ENCODE results near the gene EPN1.

DNA sequence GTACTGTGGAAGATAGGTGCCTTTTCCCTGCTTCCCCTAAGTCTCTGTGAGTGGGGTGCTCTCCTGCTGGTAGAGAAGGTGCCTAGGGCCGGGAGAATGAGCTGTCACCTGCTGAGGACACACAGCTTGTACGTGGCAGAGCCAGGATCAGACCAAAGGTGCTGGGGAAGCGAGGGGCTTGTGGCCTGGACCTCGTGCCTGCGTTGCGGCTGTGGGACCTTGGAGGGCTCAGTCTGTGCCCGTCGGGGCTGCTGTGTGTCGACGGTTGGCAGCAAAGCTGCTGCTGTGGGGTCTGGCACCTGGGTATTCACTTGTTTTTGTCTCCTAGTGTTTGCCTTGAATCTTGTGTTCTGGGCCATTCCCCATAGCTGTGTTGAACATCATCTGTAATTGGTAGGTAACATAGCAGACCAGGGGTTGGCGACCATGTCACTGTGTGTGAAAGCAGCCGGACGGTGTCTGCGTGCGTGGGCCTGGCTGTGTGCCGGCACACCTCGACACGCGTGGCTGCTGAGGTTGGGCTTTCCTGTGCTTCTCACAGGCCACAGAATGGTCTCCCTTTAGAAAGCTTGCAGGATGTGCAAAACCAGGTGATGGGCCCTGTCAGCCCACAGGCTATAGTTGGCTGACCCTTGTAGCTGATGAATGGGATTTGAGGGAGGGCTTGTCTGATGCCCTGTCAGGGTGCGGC, 11.0 kb upstream of the EPN1 start:
- TF ChIP-seq, protein P1, sequence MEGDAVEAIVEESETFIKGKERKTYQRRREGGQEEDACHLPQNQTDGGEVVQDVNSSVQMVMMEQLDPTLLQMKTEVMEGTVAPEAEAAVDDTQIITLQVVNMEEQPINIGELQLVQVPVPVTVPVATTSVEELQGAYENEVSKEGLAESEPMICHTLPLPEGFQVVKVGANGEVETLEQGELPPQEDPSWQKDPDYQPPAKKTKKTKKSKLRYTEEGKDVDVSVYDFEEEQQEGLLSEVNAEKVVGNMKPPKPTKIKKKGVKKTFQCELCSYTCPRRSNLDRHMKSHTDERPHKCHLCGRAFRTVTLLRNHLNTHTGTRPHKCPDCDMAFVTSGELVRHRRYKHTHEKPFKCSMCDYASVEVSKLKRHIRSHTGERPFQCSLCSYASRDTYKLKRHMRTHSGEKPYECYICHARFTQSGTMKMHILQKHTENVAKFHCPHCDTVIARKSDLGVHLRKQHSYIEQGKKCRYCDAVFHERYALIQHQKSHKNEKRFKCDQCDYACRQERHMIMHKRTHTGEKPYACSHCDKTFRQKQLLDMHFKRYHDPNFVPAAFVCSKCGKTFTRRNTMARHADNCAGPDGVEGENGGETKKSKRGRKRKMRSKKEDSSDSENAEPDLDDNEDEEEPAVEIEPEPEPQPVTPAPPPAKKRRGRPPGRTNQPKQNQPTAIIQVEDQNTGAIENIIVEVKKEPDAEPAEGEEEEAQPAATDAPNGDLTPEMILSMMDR (IDR thresholded peaks at IDR 0.05) = no peak
- TF ChIP-seq TAF1 (IDR thresholded peaks at IDR 0.05; ENCODE audit: borderline replicate concordance, low read depth, low read length) (no peak), RFX5 (IDR thresholded peaks at IDR 0.05; ENCODE audit: low read length) (no peak), MXI1 (IDR thresholded peaks at IDR 0.05; ENCODE audit: low read depth, low read length) (no peak)
- TF ChIP-seq, protein P2, sequence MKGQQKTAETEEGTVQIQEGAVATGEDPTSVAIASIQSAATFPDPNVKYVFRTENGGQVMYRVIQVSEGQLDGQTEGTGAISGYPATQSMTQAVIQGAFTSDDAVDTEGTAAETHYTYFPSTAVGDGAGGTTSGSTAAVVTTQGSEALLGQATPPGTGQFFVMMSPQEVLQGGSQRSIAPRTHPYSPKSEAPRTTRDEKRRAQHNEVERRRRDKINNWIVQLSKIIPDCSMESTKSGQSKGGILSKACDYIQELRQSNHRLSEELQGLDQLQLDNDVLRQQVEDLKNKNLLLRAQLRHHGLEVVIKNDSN (IDR thresholded peaks at IDR 0.05; ENCODE audit: borderline replicate concordance, low read depth) = no peak
- TF ChIP-seq, protein P3, sequence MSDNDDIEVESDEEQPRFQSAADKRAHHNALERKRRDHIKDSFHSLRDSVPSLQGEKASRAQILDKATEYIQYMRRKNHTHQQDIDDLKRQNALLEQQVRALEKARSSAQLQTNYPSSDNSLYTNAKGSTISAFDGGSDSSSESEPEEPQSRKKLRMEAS (IDR thresholded peaks at IDR 0.05; ENCODE audit: low read depth) = no peak
- TF ChIP-seq, protein P4, sequence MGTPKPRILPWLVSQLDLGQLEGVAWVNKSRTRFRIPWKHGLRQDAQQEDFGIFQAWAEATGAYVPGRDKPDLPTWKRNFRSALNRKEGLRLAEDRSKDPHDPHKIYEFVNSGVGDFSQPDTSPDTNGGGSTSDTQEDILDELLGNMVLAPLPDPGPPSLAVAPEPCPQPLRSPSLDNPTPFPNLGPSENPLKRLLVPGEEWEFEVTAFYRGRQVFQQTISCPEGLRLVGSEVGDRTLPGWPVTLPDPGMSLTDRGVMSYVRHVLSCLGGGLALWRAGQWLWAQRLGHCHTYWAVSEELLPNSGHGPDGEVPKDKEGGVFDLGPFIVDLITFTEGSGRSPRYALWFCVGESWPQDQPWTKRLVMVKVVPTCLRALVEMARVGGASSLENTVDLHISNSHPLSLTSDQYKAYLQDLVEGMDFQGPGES (IDR thresholded peaks at IDR 0.05; ENCODE audit: low read depth, low read length) = no peak

Measured in SK-N-SH (cell line).